NCI-H82 (cell line): Measurements from ENCODE around the gene SERPINH1.

Experiments used
- DNase-seq: peaks from one replicate; lab custom pipeline; 2025; lab: John Stamatoyannopoulos, UW

The SERPINH1 gene

GRCh38 chr11:75562048-75562835, at the start of gene SERPINH1:
Gene SERPINH1 (plus strand): TSS chr11:75562253. CDS start chr11:75566350, 4,097 bp downstream.
- peak; percentile 61 for DNase-seq

DNA sequence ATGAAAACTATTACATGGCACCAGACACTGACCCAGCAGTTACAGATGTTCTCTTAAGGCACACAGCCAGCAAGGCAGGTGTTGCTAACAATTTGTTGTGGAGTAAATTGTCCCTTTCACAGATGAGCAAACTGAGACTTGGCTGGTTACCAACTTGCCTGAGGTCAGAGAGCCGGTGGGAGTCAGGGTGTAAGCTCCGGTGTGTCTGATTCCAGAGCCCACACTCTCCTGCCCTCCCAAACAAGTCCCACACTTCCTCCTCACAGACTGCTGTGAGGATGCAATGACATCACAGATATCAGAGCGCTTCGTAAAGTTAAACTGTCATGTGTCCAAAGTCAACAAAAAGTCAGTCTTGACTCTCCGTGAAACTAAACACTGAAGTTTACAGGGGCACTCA, 48.8 kb upstream of the SERPINH1 start:
- DNase-seq = no peak

DNA sequence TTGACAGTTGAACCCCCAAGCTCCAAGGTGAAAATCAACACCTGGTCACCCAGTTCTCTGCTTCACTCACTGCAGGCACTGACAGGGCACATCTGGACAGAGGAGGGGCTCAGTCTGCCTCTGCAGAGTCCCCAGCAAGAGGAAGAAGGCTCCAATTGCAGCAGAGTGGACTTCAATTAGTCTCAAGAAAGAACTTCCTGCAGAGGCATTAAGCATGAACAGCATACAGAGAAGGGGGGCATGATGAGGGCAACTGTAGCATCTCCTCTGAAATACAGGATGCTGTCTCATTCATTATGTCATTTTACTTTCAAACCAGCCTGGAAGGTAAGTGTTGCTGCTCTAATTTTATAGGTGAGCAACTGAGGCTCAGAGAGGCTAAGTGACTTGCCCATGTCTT, 47.5 kb upstream of the SERPINH1 start:
- no peak for DNase-seq

- no peak for DNase-seq
Measured at GRCh38 chr11:75516140-75516539, 45.9 kb upstream of the SERPINH1 start.

GRCh38 chr11:75516886-75517285, 45.2 kb upstream of the SERPINH1 start:
- DNase-seq = no peak

- DNase-seq = no peak
Measured at GRCh38 chr11:75518204-75518549, 43.9 kb upstream of the SERPINH1 start.

DNA sequence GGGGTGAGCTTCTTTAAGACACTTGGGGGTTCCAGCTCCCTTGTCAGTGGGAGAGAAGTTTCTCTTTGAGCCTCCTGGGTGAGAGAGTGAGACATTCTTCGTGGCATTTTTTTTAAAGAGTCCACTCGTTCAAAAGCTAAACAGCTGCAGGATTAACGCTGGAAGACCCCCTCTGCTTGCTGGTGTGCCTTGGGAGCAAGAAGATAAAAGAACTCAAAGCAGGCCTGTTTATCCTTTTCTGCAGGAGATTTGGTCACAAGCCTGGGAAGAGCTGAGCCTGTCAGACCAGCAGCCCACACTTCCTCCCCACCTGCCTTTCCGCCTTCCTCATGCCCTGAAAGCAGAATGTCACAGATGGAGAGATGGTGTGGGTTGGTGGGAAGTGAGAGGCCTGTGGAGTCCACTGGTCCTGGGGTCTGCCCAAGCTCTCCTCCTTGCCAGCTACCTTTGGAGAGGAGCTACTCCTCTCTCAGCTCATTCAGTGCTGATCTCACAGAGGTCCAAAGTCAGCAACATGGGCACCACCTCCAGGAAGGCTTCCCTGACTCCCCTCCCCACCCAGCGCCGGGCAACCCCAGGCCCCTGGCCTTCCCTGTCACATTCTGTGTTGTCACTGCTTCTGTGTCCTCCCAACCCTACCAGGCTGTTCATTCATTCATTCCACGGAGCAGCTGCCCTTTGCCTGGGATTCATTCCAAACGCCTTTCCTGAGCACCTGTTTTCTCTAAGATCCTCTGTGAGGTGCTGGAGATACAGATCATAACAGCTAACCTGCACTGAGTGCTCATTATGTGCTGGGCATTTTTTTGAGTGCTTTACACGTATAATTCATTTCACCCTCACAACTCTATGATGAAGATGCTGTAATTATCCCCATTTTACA, 43.0 kb upstream of the SERPINH1 start:
- peak; percentile 35 for DNase-seq

GRCh38 chr11:75520688-75521087, 41.4 kb upstream of the SERPINH1 start:
- no peak for DNase-seq

DNA sequence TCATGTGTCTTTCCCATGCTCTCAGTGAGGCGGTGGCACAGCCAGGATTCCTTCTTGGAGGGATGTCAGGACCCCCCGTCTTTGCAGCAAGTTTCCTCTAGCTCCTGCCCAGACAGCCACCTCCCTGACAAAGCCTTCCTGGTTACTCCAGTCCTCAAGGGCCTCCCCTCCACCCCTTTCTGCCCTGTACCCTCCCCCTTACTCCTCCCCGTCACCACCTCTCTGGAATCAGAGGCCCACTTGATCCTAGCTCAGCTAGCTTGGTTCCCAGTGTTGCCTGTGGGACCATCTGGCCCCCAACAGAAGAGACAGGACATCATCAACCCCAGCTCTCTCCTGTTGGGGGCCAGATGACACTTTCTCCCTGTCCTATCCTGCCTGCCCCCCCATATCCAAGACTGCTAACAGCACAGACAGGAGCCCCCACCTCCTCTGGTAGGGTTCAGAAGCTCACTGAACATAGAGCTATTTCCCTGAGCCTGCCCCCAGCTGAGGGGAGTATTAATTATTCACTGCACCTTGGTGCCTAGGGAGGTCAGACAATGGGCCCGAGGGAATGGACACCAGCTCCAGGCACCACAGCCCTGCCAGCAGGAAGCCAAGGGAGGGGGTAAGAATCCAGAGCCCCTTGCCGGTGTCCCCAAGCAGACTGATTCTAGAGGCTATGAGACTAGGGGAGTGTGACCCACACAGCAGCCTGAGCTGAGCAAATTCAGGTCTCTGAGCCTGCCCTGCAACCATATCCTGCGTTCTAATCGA, 39.6 kb upstream of the SERPINH1 start:
- peak; percentile 67 for DNase-seq

GRCh38 chr11:75523189-75523588, 38.9 kb upstream of the SERPINH1 start:
- DNase-seq = no peak

GRCh38 chr11:75523811-75524664, 38.0 kb upstream of the SERPINH1 start:
- DNase-seq = no peak

GRCh38 chr11:75524665-75525432, 37.2 kb upstream of the SERPINH1 start:
- peak; percentile 33 for DNase-seq

DNA sequence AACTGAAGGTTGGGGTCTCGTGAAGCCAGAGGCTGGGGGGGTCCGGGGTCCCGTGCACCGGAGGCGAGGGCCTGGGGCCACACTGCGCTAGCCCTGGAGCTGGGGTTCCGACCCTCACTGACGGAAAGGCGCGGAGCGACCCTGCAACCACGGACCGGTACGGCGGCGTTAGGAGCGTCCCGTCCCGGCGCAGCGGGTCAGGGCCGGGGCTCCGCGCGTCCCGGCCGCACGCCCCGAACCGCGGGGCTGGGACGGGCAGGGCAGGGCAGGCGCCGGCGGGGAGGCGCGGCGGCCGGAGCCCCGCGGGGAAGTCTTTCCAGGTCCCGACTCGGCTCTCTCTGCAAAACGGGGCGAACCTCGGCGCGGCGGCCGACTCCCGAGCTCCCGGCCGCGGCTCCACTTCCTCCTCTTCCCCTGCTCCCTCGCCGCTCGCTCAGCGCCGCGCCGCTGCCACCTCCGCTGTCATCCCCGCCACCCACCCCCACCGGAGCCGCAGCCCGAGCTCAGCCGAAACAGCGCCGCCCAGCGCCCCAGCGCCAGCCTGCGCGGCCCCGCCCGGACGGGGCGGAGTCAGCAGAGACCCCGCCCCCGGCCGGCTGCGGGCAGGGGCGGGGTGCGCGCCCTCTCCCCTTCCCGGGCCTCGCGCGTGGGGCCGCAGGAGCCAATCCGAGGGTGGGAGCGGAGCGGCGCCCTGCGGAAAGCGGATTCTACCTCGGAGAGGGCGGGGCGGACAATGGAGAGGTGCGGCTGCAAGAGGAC, 36.4 kb upstream of the SERPINH1 start, which contains the start of gene GDPD5:
Gene GDPD5 (minus strand): TSS at position 509 of the 759 bp plus-strand sequence. CDS start 48,206 bp downstream, outside the sequence.
- peak; percentile 91 for DNase-seq

DNA sequence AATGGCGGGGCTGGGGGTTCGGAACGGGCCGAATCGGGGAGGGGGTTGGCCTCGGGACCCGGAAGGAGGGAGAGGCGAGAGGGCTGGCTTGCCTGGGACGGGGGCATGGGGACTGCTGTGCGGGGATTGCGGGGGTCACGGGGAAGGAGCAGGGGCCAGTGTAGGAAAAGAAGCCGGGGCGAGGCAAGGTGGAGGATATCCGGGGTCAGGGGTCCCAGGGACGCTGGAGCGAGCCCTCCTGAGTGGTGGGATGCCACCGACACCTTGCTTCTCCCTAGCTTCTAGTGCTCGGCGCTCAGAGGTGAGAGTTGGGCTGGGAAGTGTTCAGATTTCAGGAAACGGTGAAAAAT, 35.9 kb upstream of the SERPINH1 start:
- DNase-seq = peak; percentile 52

- no peak for DNase-seq
Measured at GRCh38 chr11:75527130-75527529, 34.9 kb upstream of the SERPINH1 start.

GRCh38 chr11:75527938-75528735, 33.9 kb upstream of the SERPINH1 start:
- DNase-seq = no peak

GRCh38 chr11:75530577-75530976, 31.5 kb upstream of the SERPINH1 start:
- DNase-seq = no peak

- DNase-seq = no peak
Measured at GRCh38 chr11:75531325-75531724, 30.7 kb upstream of the SERPINH1 start.
